Neural progenitor cell (in vitro differentiated cells): Measurements from ENCODE around the gene MPPED1. TPM values are rescaled to one million over a fixed set of nuclear protein-coding genes. Genes with fewer than 3 reads are reported as not detected.

ENCODE experiments used
- DNase-seq: peaks from one replicate; pipeline ENCODE4 v3.0.0-alpha.2; 2016; ENCODE audit warnings: low spot score
- H2AFZ ChIP-seq: fragments of 200-600 bp; sonication (generic); replicated peaks from 2 replicates; pipeline ENCODE4 v1.6.1; 2016; ENCODE audit warnings: antibody characterized with exemption
- H3F3A ChIP-seq: fragments of 200-600 bp; sonication (generic); 2 replicates; pipeline ENCODE4 v1.6.1; 2016; ENCODE audit warnings: antibody characterized with exemption, low read depth
- H3K27ac ChIP-seq: fragments of 200-600 bp; sonication (generic); 2 replicates; pipeline ENCODE4 v1.5.1; 2016; ENCODE audit warnings: mild to moderate bottlenecking
- H3K27me3 ChIP-seq: fragments of 200-600 bp; sonication (generic); 2 replicates; pipeline ENCODE4 v1.6.1; 2016; ENCODE audit warnings: mild to moderate bottlenecking, moderate library complexity
- H3K36me3 ChIP-seq: fragments of 200-600 bp; sonication (generic); 2 replicates; pipeline ENCODE4 v1.5.1; 2016
- H3K4me1 ChIP-seq: fragments of 200-600 bp; sonication (generic); 2 replicates; pipeline ENCODE4 v1.6.1; 2016; ENCODE audit warnings: mixed run types
- H3K4me2 ChIP-seq: fragments of 200-600 bp; sonication (generic); 2 replicates; pipeline ENCODE4 v1.6.1; 2016
- H3K4me3 ChIP-seq: fragments of 200-600 bp; sonication (generic); 2 replicates; pipeline ENCODE4 v1.5.1; 2016
- H3K79me2 ChIP-seq: fragments of 200-600 bp; sonication (generic); 2 replicates; pipeline ENCODE4 v1.6.1; 2016; ENCODE audit warnings: low read depth
- H3K9ac ChIP-seq: fragments of 200-600 bp; sonication (generic); 2 replicates; pipeline ENCODE4 v1.6.1; 2016
- H3K9me3 ChIP-seq: fragments of 200-600 bp; sonication (generic); 2 replicates; pipeline ENCODE4 v1.5.1; 2016; ENCODE audit warnings: low read depth
- H4K20me1 ChIP-seq: fragments of 200-600 bp; sonication (generic); 2 replicates; pipeline ENCODE4 v1.6.1; 2016; ENCODE audit warnings: low read depth
- H3K27ac Mint-ChIP-seq: 3 replicates; pipeline ENCODE4 v1.8.0; 2021; ENCODE audit warnings: mixed read lengths
- H3K27me3 Mint-ChIP-seq: 2 replicates; pipeline ENCODE4 v1.8.0; 2022; ENCODE audit warnings: low read depth, mild to moderate bottlenecking, inconsistent platforms, moderate library complexity, mixed read lengths; ENCODE audit not compliant: insufficient read depth
- H3K36me3 Mint-ChIP-seq: 3 replicates; pipeline ENCODE4 v1.8.0; 2021; ENCODE audit warnings: mixed read lengths
- H3K4me1 Mint-ChIP-seq: 3 replicates; pipeline ENCODE4 v1.8.0; 2021; ENCODE audit warnings: mixed read lengths
- H3K4me3 Mint-ChIP-seq: 3 replicates; pipeline ENCODE4 v1.8.0; 2021; ENCODE audit warnings: mild to moderate bottlenecking, moderate library complexity, mixed read lengths
- H3K9me3 Mint-ChIP-seq: 3 replicates; pipeline ENCODE4 v1.8.0; 2020; ENCODE audit warnings: mixed read lengths
- EZH2 ChIP-seq: fragments of 200-600 bp; sonication (generic); IDR thresholded peaks from 2 replicates; pipeline ENCODE4 v1.6.1; 2017; ENCODE audit warnings: antibody characterized with exemption, mild to moderate bottlenecking, moderate library complexity
- EZH2phosphoT487 ChIP-seq: fragments of 200-600 bp; sonication (generic); IDR thresholded peaks from 2 replicates; pipeline ENCODE4 v1.6.1; 2017; ENCODE audit warnings: antibody characterized with exemption
- total RNA-seq: library from RNA; depleted of rRNA; stranded (reverse); fragments of >200 nt; gene quantifications from 2 replicates; pipeline ENCODE4 v1.2.3, GENCODE V29; 2015; ENCODE audit warnings: low replicate concordance
- TF ChIP-seq, protein P1 (sequence below): fragments of 200-600 bp; sonication (generic); IDR thresholded peaks from 2 replicates; pipeline ENCODE4 v1.5.1; 2017; ENCODE audit warnings: antibody characterized with exemption, mild to moderate bottlenecking

MPPED1 gene
- total RNA-seq, 1 donor from 2014 or later = 2.0 TPM

DNA sequence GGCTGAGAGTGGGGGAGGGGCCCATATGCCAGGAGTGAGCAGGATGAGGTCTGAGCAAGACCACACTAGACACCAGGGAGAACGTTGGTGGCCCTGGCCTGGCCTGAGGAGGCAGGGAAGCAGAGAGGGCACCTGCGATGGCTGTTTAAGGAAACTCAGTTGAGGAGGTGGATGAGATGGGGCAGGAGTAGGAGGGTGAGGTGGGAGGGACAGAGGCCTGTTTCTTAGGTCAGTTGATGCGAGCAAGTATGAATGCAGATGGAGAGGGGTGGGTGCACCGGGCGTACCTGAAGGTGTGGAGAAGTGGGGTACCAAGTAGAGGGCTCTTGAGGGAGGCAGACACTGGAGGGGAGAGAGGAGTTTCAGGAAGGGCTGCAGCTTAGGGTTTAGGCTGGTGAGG lies 10.6 kb upstream of the MPPED1 start:
- H3K4me2 ChIP-seq = no peak overlapping the region
- peak overlapping the region; percentile 1 for H3K27ac Mint-ChIP-seq
- H3K4me1 Mint-ChIP-seq = no peaks in the 10 kb centered on the region
- H3K4me1 ChIP-seq = no peaks in the 10 kb centered on the region
- H3K27ac ChIP-seq = no peak overlapping the region
- no peaks in the 10 kb centered on the region for H3K9me3 ChIP-seq
- no peak overlapping the region for H3K4me3 ChIP-seq
- no peaks in the 10 kb centered on the region for H3F3A ChIP-seq
- H2AFZ ChIP-seq = no peak overlapping the region
- no peaks in the 10 kb centered on the region for H3K27me3 ChIP-seq
- H3K36me3 Mint-ChIP-seq = no peaks in the 10 kb centered on the region
- no peak for DNase-seq
- H3K9me3 Mint-ChIP-seq = peaks cover 3% of the 10 kb centered on the region
- H3K79me2 ChIP-seq = no peaks in the 10 kb centered on the region
- H3K4me3 Mint-ChIP-seq = no peak overlapping the region
- H3K27me3 Mint-ChIP-seq = peaks cover 12% of the 10 kb centered on the region
- no peak overlapping the region for H3K9ac ChIP-seq
- no peaks in the 10 kb centered on the region for H3K36me3 ChIP-seq
- TF ChIP-seq EZH2 (no peak), EZH2phosphoT487 (no peak)
- TF ChIP-seq, protein P1, sequence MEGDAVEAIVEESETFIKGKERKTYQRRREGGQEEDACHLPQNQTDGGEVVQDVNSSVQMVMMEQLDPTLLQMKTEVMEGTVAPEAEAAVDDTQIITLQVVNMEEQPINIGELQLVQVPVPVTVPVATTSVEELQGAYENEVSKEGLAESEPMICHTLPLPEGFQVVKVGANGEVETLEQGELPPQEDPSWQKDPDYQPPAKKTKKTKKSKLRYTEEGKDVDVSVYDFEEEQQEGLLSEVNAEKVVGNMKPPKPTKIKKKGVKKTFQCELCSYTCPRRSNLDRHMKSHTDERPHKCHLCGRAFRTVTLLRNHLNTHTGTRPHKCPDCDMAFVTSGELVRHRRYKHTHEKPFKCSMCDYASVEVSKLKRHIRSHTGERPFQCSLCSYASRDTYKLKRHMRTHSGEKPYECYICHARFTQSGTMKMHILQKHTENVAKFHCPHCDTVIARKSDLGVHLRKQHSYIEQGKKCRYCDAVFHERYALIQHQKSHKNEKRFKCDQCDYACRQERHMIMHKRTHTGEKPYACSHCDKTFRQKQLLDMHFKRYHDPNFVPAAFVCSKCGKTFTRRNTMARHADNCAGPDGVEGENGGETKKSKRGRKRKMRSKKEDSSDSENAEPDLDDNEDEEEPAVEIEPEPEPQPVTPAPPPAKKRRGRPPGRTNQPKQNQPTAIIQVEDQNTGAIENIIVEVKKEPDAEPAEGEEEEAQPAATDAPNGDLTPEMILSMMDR = no peak
- no peaks in the 10 kb centered on the region for H4K20me1 ChIP-seq

- H3K27ac Mint-ChIP-seq = no peak overlapping the region
- Histone ChIP-seq H4K20me1 (no peaks in the 10 kb centered on the region), H3K79me2 (no peaks in the 10 kb centered on the region), H3K9me3 (no peaks in the 10 kb centered on the region), H3K36me3 (no peaks in the 10 kb centered on the region), H3K4me3 (no peak overlapping the region), H3K27me3 (no peaks in the 10 kb centered on the region), H2AFZ (no peak overlapping the region), H3K4me1 (no peaks in the 10 kb centered on the region), H3K9ac (no peak overlapping the region), H3F3A (no peaks in the 10 kb centered on the region), H3K27ac (no peak overlapping the region), H3K4me2 (no peak overlapping the region)
- no peak for TF ChIP-seq EZH2
- peaks cover 14% of the 10 kb centered on the region for H3K27me3 Mint-ChIP-seq
- no peak overlapping the region for H3K4me3 Mint-ChIP-seq
- no peaks in the 10 kb centered on the region for H3K36me3 Mint-ChIP-seq
- peaks cover 3% of the 10 kb centered on the region for H3K9me3 Mint-ChIP-seq
- no peaks in the 10 kb centered on the region for H3K4me1 Mint-ChIP-seq
- DNase-seq = no peak
Measured at GRCh38 chr22:43401661-43402060, 10.2 kb upstream of the MPPED1 start.

DNA sequence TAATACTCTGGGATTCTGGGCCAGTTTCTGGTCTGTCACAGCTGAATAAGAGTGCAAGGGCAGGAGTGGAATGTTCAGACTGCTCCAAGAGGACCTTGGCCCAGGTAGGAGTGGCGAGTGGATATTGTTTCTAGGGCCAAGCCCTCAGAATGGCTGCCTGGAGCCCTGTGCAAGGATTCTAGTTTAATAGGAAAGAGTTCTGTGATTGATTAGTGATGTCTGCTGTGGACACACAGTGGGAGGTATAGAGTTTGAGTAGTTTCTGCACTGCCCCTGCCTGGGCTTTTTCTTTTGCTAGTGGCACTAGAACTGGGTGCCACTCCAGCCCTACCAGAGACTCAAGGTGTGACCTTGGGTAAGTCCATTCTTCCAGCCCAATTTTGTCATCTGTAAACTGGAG lies 9.7 kb upstream of the MPPED1 start:
- Histone ChIP-seq H3K27ac (no peak overlapping the region), H3K4me1 (no peaks in the 10 kb centered on the region), H3K27me3 (no peaks in the 10 kb centered on the region), H3K4me3 (no peak overlapping the region), H3F3A (no peaks in the 10 kb centered on the region), H3K4me2 (no peak overlapping the region), H3K9me3 (no peaks in the 10 kb centered on the region), H3K9ac (no peak overlapping the region), H4K20me1 (no peaks in the 10 kb centered on the region), H2AFZ (no peak overlapping the region), H3K79me2 (no peaks in the 10 kb centered on the region), H3K36me3 (no peaks in the 10 kb centered on the region)
- no peaks in the 10 kb centered on the region for H3K4me1 Mint-ChIP-seq
- H3K4me3 Mint-ChIP-seq = no peak overlapping the region
- DNase-seq = no peak
- H3K9me3 Mint-ChIP-seq = peaks cover 3% of the 10 kb centered on the region
- H3K36me3 Mint-ChIP-seq = no peaks in the 10 kb centered on the region
- TF ChIP-seq EZH2phosphoT487 (no peak), EZH2 (no peak)
- TF ChIP-seq, protein P1 = no peak
- peaks cover 18% of the 10 kb centered on the region for H3K27me3 Mint-ChIP-seq
- no peak overlapping the region for H3K27ac Mint-ChIP-seq

DNA sequence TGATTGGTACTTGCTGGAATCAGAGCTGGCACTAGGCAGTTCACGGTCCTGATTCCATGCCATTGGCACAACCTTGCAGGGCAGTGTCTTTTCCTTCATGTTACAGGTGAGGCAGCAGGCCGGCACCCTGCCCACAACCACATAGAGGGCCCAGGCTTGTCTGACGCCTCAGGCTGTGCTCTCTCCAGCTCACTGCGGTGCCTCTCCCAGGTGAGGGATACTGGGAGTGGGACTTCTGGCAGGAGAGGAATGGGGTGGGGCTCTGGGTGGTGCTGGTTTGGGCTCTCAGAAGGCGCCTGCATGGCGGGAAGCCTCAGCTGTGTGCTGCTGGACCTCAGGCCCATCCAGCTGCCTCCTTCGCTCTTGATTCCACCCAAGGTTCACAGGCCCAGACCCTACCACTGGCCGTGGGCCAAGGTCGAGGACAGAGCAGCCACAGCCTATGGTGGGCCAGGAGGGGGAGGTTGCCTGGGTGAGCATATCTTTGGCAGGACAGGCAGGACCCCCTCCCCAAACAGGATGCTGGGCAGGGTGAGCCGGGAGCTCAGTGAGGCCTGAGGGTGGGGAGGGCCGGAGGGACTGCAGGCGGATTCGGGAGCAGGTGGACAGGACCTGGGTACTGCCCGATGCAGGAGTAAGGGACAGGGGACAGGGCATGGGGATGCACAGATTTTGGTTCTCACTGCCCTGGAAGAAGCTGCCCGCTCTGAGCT lies 7.0 kb upstream of the MPPED1 start:
- no peak for DNase-seq
- no peaks in the 10 kb centered on the region for H3K36me3 ChIP-seq

More for the DNA sequence above, 7.0 kb upstream of the MPPED1 start:
- no peaks in the 10 kb centered on the region for H3K79me2 ChIP-seq
- H3K4me3 Mint-ChIP-seq = no peak overlapping the region
- no peaks in the 10 kb centered on the region for H3K4me1 Mint-ChIP-seq
- peaks cover 22% of the 10 kb centered on the region for H3K27me3 Mint-ChIP-seq
- no peaks in the 10 kb centered on the region for H3F3A ChIP-seq
- no peak overlapping the region for H3K27ac Mint-ChIP-seq
- TF ChIP-seq, protein P1 = no peak
- TF ChIP-seq EZH2phosphoT487 (no peak), EZH2 (no peak)
- peaks cover 3% of the 10 kb centered on the region for H3K9me3 Mint-ChIP-seq
- no peaks in the 10 kb centered on the region for H3K4me1 ChIP-seq
- no peaks in the 10 kb centered on the region for H3K9me3 ChIP-seq
- no peak overlapping the region for H3K27ac ChIP-seq
- no peak overlapping the region for H3K4me2 ChIP-seq
- H3K27me3 ChIP-seq = peaks cover 18% of the 10 kb centered on the region
- H3K4me3 ChIP-seq = no peak overlapping the region
- H3K9ac ChIP-seq = no peak overlapping the region
- no peaks in the 10 kb centered on the region for H3K36me3 Mint-ChIP-seq
- no peak overlapping the region for H2AFZ ChIP-seq
- no peaks in the 10 kb centered on the region for H4K20me1 ChIP-seq
